Measurements from ENCODE around the gene PAX5.

PAX5 gene

DNA sequence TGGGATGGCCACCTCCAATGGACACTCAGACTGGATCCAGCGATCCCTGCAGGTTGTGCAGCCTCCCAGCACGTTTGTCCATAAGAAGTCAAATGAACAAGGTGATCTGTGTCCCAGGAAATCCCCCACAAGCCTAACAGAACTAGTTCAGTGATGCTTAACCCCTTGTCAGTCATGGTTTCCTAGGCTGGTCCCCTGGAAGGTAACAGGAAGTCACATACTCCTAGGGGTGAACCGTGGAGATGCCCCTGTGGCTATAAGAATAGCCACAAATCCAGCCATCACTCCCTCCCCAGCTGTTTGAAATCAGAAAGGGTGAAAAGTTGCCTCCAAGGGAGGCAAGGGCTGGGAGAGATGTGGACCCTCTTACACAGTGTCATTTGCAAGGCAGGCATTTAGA lies 22.5 kb downstream of the PAX5 start:
- DNase-seq, result no peak

- DNase-seq, result no peak
These were observed 23.1 kb downstream of the PAX5 start for GRCh38 chr9:37010976-37011375.

GRCh38 chr9:37010180-37010579 lies 23.9 kb downstream of the PAX5 start:
- no peak for DNase-seq

DNA sequence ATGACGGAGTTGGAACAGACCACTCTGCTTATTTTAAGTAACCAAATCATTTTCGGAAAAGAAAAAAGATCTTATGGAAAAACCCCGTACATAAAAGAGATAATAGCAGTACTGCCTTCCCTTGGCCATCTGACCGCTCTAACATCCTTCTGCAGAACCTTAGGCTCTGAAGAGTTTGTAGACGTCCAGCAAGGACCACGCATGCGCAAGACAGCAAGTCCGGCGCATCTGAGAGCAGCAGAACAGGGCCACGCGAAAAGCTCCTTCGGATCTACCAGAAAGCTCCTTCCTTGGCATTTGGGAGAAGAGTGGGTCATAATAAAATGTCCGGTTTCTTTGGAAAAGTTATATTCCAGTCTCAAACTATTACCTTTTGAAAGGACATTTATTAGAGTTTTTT lies 26.8 kb downstream of the PAX5 start:
- no peak for DNase-seq

GRCh38 chr9:37005517-37006140 lies 28.4 kb downstream of the PAX5 start:
- no peak for DNase-seq

- no peak for DNase-seq
These were observed 29.6 kb downstream of the PAX5 start for GRCh38 chr9:37004424-37004935.

- DNase-seq, result no peak
These were observed 31.5 kb downstream of the PAX5 start for GRCh38 chr9:37002413-37003217.

DNA sequence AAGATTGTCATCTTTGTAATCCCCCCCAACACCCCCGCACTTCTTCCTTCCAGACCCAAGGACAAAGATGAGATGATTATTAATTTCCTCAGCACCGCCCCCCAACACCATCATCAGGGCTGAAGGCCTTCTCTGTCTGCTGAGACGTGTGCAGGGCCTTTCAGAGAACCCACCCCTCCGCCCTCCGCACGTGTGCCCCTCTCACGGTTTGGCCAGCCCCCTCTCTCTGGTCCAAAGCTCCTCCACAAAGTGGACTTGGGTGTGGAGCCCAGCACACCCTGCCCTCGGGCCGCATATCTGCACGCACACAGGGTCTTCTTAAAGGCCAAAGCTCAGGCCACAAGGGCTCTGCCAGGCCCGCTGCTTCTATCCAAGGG lies 32.0 kb downstream of the PAX5 start:
- DNase-seq, result no peak

GRCh38 chr9:37001459-37001858 lies 32.6 kb downstream of the PAX5 start:
- no peak for DNase-seq

DNA sequence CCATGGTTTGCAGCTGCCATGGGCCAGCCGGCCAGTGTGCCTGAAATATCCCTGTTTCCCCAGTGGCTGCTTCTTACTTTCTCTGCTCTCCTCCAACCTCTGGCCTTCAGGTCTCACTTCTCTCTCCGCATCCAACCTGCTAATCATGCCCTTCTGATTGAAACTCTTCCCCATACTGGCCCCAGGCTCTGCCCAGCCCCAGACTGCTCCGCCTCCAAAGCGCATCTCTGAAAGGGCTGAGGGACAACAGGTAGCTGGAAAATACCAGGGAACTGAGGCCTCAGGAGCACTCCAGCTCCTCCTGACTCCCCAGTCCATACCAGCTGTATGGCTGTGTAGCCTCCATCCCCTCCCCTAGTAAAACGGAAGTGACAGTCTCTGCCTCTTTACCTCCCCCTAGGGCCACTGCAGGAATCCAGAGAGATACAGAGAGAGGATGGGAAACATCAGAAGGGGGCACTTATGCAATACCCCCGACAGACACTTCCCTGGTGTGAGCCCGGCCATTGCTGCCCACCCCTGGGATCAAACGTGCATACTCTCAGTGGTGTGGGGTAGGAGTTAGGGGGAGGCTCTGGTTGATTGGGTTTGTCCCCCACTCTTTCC lies 34.2 kb downstream of the PAX5 start:
- no peak for DNase-seq

GRCh38 chr9:36997414-36997813 lies 36.7 kb downstream of the PAX5 start:
- no peak for DNase-seq

GRCh38 chr9:36996706-36997086 lies 37.4 kb downstream of the PAX5 start:
- no peak for DNase-seq

GRCh38 chr9:36995927-36996705 lies 38.0 kb downstream of the PAX5 start:
- DNase-seq, result peak; percentile 23

- DNase-seq, result no peak
These were observed 39.9 kb downstream of the PAX5 start for GRCh38 chr9:36993933-36994764.

DNA sequence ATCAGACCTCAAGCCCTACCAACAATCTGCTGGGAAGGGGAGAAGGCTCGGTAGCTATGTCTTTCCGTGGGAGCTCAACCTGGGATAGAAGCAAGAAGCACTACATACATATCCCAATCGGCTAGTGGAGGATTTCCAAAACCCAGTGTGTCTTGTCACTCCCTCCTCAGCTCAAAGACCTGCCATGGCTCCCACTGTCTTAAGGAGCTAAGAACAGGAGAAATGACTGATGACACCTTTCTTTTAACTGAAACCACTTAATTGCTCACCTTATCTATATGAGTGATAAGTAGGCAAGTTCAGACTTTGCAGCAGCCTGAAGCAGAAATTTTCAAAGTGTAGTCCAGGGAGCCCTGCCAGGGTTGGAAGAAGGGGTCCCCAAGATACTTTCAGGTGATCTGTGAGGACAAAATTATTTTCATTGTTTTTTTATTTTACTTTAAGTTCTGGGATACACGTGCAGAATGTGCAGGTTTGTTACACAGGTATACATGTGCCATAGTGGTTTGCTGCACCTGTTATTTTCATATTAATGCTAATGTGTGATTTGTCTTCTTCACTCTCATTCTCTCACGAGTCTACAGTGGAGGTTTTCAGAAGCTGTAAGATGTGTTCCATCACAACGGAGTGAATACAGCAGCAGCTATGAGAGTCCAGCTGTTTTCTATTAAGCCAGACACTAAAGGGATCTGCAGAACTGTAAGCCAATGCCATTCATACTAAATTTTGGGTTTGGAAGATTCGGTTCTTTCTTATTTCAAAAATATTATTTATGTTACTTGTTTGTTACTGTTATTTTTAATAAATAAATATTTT lies 41.4 kb downstream of the PAX5 start:
- DNase-seq, result no peak

- no peak for DNase-seq
These were observed 42.4 kb downstream of the PAX5 start for GRCh38 chr9:36991516-36992134.

- no peak for DNase-seq
These were observed 45.2 kb downstream of the PAX5 start for GRCh38 chr9:36988848-36989247.

DNA sequence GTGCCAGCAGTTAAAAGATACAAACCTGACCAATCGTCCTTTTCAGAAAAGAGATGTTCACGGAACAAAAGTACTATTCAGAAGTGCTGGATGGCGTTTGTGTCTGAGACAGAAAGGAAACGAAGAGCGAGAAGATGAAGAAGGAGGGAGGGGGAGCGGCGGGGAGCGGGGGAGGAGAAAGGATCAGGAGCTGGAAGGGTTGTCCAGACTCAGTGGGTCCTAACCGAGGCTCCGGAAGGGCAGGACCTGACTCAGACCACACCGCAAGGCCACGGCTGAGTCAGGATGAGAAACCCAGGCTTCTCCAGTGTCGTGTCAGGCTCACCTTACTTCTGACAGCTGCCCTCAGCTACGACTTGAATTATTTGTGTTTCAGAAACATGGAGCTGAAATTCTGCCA lies 46.2 kb downstream of the PAX5 start:
- no peak for DNase-seq

DNA sequence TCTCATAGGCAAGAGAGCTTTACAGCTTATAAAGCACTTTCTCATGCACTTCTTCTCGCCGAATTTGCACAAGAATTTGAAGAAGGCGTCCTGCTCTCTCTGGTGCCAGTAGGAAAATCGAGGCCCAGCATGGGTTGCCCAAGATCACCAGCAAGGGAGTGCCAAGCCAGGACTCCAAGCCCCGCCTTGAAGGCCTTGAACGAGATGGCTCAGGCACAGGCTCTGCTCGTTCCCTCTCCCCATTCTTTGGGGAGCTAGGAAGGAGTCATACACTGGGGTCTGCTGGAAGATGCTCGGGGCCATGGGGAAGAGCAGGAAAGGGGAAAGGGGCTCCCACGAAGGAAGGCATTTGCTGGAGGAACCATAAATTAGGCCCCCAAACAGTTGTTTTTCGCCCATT lies 46.7 kb downstream of the PAX5 start:
- no peak for DNase-seq

GRCh38 chr9:36986468-36987408 lies 47.3 kb downstream of the PAX5 start:
- DNase-seq, result no peak
